ENCODE results near the gene GLCE.
"Not testable (repeated sequence)": the region's sequence is repeated elsewhere in the genome, so short reads cannot be mapped to it uniquely, and the experiment has no call there.

GLCE gene

GRCh38 chr15:69150841-69151240 lies 9.6 kb upstream of the GLCE start:
- FAIRE-seq (no peak), DNase-seq (ENCODE audit: insufficient read length, low spot score) (no peak)
- TF ChIP-seq CTCF (IDR thresholded peaks at IDR 0.05; ENCODE audit: insufficient read depth, missing control alignments): no peak

- no peak for TF ChIP-seq CTCF (IDR thresholded peaks at IDR 0.05; ENCODE audit: insufficient read depth, missing control alignments)
- FAIRE-seq: no peak
- no peak for DNase-seq (ENCODE audit: insufficient read length, low spot score)
Measured at GRCh38 chr15:69153046-69153445, 7.4 kb upstream of the GLCE start.

GRCh38 chr15:69153587-69153986 lies 6.8 kb upstream of the GLCE start:
- not testable (repeated sequence) for FAIRE-seq

GRCh38 chr15:69154078-69154477 lies 6.4 kb upstream of the GLCE start:
- no peak for DNase-seq (ENCODE audit: insufficient read length, low spot score)
- TF ChIP-seq CTCF (IDR thresholded peaks at IDR 0.05; ENCODE audit: insufficient read depth, missing control alignments): no peak
- FAIRE-seq: no peak

More at GRCh38 chr15:69153587-69153986, 6.8 kb upstream of the GLCE start:
- not testable (repeated sequence) for DNase-seq (ENCODE audit: insufficient read length, low spot score)

GRCh38 chr15:69154684-69155083 lies 5.8 kb upstream of the GLCE start:
- TF ChIP-seq CTCF (IDR thresholded peaks at IDR 0.05; ENCODE audit: insufficient read depth, missing control alignments): no peak
- FAIRE-seq: no peak

GRCh38 chr15:69156736-69157381 lies 3.6 kb upstream of the GLCE start:
- TF ChIP-seq CTCF (IDR thresholded peaks at IDR 0.05; ENCODE audit: insufficient read depth, missing control alignments): peak; percentile 0
- FAIRE-seq (peak; percentile 68), DNase-seq (ENCODE audit: insufficient read length, low spot score) (no peak)

More at GRCh38 chr15:69154684-69155083, 5.8 kb upstream of the GLCE start:
- no peak for DNase-seq (ENCODE audit: insufficient read length, low spot score)

GRCh38 chr15:69158201-69158842 lies 2.1 kb upstream of the GLCE start:
- DNase-seq (ENCODE audit: insufficient read length, low spot score) (no peak), FAIRE-seq (no peak)
- TF ChIP-seq CTCF (IDR thresholded peaks at IDR 0.05; ENCODE audit: insufficient read depth, missing control alignments): no peak
